ENCODE results near the gene CIBAR2.
A peak's percentile ranks its signal among the peaks of the same experiment; 100 is the strongest.

The CIBAR2 gene

GRCh38 chr16:85137323-85138072 lies 25.2 kb upstream of the CIBAR2 start:
- no peak for DNase-seq (ENCODE audit: low spot score)
- TF ChIP-seq CTCF (IDR thresholded peaks at IDR 0.05; ENCODE audit: extremely low read depth, missing control alignments): no peak

GRCh38 chr16:85136702-85137322 lies 24.5 kb upstream of the CIBAR2 start:
- TF ChIP-seq CTCF (IDR thresholded peaks at IDR 0.05; ENCODE audit: extremely low read depth, missing control alignments): no peak
- no peak for DNase-seq (ENCODE audit: low spot score)

GRCh38 chr16:85136213-85136701 lies 24.0 kb upstream of the CIBAR2 start:
- no peak for TF ChIP-seq CTCF (IDR thresholded peaks at IDR 0.05; ENCODE audit: extremely low read depth, missing control alignments)
- peak; percentile 65 for DNase-seq (ENCODE audit: low spot score)

- no peak for TF ChIP-seq CTCF (IDR thresholded peaks at IDR 0.05; ENCODE audit: extremely low read depth, missing control alignments)
- no peak for DNase-seq (ENCODE audit: low spot score)
Measured at GRCh38 chr16:85134789-85135142, 22.5 kb upstream of the CIBAR2 start.

- no peak for DNase-seq (ENCODE audit: low spot score)
- no peak for TF ChIP-seq CTCF (IDR thresholded peaks at IDR 0.05; ENCODE audit: extremely low read depth, missing control alignments)
Measured at GRCh38 chr16:85134076-85134788, 22.0 kb upstream of the CIBAR2 start.

GRCh38 chr16:85133290-85133599 lies 21.0 kb upstream of the CIBAR2 start:
- TF ChIP-seq CTCF (IDR thresholded peaks at IDR 0.05; ENCODE audit: extremely low read depth, missing control alignments): no peak

More at GRCh38 chr16:85133290-85133599, 21.0 kb upstream of the CIBAR2 start:
- DNase-seq (ENCODE audit: low spot score): no peak

All from GM20000 (cell line).